WTC11 (cell line): ENCODE results near the gene DHRSX.

ENCODE experiments used
- CTCF ChIP-seq: fragments of 200-600 bp; IDR thresholded peaks from 2 replicates; pipeline ENCODE4 v1.8.0; 2022; ENCODE audit warnings: antibody characterized with exemption
- NR2C2 ChIP-seq: sonication (generic); formaldehyde crosslinking; IDR thresholded peaks from 2 replicates; pipeline ENCODE4 v1.8.0; 2022; ENCODE audit warnings: mild to moderate bottlenecking, missing genetic modification reagents
- ZBTB21 ChIP-seq: sonication (generic); formaldehyde crosslinking; IDR thresholded peaks from 2 replicates; pipeline ENCODE4 v1.8.1; 2023; ENCODE audit warnings: mild to moderate bottlenecking, missing genetic modification reagents, borderline replicate concordance
- ZNF138 ChIP-seq: sonication (generic); formaldehyde crosslinking; conservative IDR thresholded peaks from 2 replicates; pipeline ENCODE4 v1.8.1; 2022; ENCODE audit warnings: mild to moderate bottlenecking, moderate library complexity, missing genetic modification reagents
- TF ChIP-seq, protein P1 (sequence below): sonication (generic); formaldehyde crosslinking; IDR thresholded peaks from 2 replicates; pipeline ENCODE4 v1.8.1; 2022; ENCODE audit warnings: missing genetic modification reagents, borderline replicate concordance

DNA sequence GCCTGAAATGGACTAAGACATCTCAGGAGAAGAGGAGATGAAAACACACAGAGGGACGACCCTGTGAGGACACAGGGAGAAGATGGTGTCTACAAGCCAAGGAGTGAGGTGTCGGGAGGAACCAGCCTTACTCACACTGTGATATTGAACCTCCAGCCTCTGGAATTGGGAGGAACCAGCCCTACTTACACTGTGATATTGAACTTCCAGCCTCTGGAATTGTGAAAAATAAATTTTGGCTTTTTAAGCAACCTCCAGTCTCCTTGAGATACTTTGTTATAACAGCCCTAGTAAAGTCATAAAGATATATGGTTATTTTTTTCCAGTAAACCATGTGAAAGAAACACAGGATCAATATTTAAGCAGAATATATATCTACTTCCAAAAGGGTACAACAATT is 76.5 kb downstream of the DHRSX start:
- TF ChIP-seq CTCF (no peak), NR2C2 (CRISPR knock-in tag) (no peak), ZBTB21 (CRISPR knock-in tag) (no peak), ZNF138 (CRISPR knock-in tag) (no peak)
- TF ChIP-seq, protein P1, sequence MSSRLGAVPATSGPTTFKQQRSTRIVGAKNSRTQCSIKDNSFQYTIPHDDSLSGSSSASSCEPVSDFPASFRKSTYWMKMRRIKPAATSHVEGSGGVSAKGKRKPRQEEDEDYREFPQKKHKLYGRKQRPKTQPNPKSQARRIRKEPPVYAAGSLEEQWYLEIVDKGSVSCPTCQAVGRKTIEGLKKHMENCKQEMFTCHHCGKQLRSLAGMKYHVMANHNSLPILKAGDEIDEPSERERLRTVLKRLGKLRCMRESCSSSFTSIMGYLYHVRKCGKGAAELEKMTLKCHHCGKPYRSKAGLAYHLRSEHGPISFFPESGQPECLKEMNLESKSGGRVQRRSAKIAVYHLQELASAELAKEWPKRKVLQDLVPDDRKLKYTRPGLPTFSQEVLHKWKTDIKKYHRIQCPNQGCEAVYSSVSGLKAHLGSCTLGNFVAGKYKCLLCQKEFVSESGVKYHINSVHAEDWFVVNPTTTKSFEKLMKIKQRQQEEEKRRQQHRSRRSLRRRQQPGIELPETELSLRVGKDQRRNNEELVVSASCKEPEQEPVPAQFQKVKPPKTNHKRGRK (CRISPR knock-in tag) = no peak
